Measurements from ENCODE around the gene CHST1.

CHST1 gene

GRCh38 chr11:45643598-45644260 is 21.7 kb downstream of the CHST1 start:
- no peak for DNase-seq

- no peak for DNase-seq
Observed at GRCh38 chr11:45641961-45642360, 23.5 kb downstream of the CHST1 start.

- DNase-seq = no peak
Observed at GRCh38 chr11:45638051-45638450, 27.4 kb downstream of the CHST1 start.

- no peak for DNase-seq
Observed at GRCh38 chr11:45635907-45636306, 29.5 kb downstream of the CHST1 start.

GRCh38 chr11:45625611-45626010 is 39.8 kb downstream of the CHST1 start:
- DNase-seq = no peak

GRCh38 chr11:45624095-45624494 is 41.3 kb downstream of the CHST1 start:
- no peak for DNase-seq

- DNase-seq = no peak
Observed at GRCh38 chr11:45622861-45623260, 42.6 kb downstream of the CHST1 start.

- no peak for DNase-seq
Observed at GRCh38 chr11:45622283-45622682, 43.1 kb downstream of the CHST1 start.

- DNase-seq = no peak
Observed at GRCh38 chr11:45621588-45621987, 43.8 kb downstream of the CHST1 start.

- no peak for DNase-seq
Observed at GRCh38 chr11:45620243-45620642, 45.2 kb downstream of the CHST1 start.

GRCh38 chr11:45618897-45619296 is 46.5 kb downstream of the CHST1 start:
- no peak for DNase-seq

GRCh38 chr11:45617871-45618601 is 47.4 kb downstream of the CHST1 start:
- DNase-seq = no peak

GRCh38 chr11:45616802-45617549 is 48.4 kb downstream of the CHST1 start:
- DNase-seq = no peak

GRCh38 chr11:45615182-45615792 is 50.1 kb downstream of the CHST1 start:
- DNase-seq = no peak

- DNase-seq = no peak
Observed at GRCh38 chr11:45614196-45614828, 51.1 kb downstream of the CHST1 start.

- DNase-seq = no peak
Observed at GRCh38 chr11:45610627-45611026, 54.8 kb downstream of the CHST1 start.

GRCh38 chr11:45609902-45610301 is 55.5 kb downstream of the CHST1 start:
- DNase-seq = no peak

GRCh38 chr11:45609337-45609736 is 56.1 kb downstream of the CHST1 start:
- DNase-seq = no peak

GRCh38 chr11:45607995-45608394 is 57.4 kb downstream of the CHST1 start:
- DNase-seq = no peak

GRCh38 chr11:45606514-45607281 is 58.7 kb downstream of the CHST1 start:
- no peak for DNase-seq

- DNase-seq = no peak
Observed at GRCh38 chr11:45605051-45605450, 60.4 kb downstream of the CHST1 start.

Data from fibroblast of skin of right biceps (primary cell).